Measurements from ENCODE around the gene C7orf57.
"Not testable (repeated sequence)": the region's sequence is repeated elsewhere in the genome, so short reads cannot be mapped to it uniquely, and the experiment has no call there.

C7orf57 gene

DNA sequence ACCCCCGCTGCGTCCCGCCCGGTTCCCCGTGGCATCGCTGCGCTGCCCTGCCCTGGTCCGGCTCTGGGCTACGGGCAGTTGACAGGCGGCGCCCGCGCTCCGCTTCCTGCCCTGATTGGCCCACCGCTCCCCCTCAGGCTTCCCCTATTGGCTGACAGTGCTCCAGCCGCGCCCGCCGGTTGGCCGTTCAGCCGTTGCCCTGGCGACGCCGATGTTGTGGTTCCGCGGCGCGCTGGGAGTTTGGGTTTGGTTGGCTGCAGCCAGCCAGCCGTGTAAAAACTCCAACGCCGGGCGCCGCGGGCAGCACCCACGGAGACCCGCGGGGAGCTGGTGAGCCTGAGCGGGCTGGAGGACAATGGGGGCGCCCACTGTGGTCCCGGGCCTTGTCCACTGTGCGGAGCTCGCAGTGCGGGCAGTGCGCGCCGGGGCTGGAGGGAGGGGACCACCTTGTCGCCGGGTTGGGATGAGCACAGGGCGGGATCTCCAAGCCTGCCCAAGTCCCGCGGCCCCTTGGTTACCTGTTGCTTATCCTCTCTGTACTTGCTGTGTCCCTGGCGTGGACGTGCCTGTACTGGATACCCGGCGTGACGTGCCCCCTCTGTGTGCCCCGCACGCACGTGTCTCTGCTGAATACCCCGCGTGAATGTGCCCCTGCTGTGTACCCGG lies at the start of gene C7orf57:
Gene C7orf57, plus strand, starts transcription at position 243 of the 666 bp plus-strand sequence. CDS start 766 bp downstream, outside the sequence.
- DNase-seq = no peak

DNA sequence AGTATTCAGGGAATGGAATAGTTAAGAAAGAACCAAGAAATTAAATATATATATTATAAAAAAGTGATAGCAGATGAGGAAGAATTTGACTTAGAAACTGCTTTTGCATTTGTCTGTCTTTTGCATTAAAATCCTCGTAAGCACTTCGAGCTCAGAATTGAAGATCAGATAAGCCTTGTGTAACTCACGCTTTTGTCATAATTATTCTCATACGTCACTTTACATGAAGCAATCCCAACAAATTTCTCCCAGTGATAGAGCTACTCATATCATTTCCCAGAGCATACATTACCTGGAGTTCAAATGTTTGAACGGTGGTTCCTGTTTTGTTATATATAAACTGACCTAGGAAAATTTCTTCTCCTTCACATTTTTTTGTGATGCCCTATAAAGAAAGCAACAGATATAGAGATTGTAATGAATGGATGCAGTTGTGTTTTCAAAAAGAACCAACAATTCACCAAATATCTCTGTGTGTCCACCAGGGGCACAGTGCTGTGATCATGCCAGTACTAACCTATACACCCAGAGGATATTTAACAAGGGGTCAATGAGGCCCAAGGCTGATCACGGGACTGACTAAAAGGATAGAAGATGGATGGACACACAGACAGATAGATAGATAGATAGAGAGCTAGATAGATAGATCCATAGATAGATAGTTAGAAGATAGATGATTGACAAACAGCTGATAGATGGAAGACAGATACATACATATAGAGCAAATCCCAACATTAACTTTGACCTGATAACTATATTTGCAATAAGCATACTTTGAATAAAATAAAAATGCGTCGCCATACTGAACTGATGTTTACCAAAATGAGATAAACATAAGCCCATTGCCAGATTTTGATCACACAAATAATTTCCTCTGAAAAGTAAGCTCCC lies 46.6 kb upstream of the C7orf57 start:
- DNase-seq = peak; percentile 15

DNA sequence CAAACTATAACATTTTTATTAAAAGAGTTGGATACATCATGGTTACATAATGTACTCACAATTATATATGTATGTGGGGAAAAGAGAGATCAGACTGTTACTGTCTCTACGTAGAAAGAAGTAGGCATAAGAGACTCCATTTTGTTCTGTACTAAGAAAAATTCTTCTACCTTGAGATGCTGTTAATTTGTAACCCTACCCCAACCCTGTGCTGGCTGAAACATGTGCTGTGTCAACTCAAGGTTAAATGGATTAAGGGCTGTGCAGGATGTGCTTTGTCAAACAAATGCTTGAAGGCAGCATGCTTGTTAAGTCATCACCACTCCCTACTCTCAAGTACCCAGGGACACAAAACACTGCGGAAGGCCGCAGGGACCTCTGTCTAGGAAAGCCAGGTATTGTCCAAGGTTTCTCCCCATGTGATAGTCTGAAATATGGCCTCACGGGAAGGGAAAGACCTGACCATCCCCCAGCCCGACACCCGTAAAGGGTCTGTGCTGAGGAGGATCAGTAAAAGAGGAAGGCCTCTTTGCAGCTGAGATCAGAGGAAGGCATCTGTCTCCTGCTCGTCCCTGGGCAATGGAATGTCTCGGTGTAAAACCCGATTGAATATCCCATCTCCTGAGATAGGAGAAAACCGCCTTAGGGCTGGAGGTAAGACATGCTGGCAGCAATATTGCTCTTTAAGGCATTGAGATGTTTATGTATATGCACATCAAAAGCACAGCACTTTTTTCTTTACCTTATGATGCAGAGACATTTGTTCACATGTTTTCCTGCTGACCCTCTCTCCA lies 45.5 kb upstream of the C7orf57 start:
- DNase-seq = not testable (repeated sequence)

DNA sequence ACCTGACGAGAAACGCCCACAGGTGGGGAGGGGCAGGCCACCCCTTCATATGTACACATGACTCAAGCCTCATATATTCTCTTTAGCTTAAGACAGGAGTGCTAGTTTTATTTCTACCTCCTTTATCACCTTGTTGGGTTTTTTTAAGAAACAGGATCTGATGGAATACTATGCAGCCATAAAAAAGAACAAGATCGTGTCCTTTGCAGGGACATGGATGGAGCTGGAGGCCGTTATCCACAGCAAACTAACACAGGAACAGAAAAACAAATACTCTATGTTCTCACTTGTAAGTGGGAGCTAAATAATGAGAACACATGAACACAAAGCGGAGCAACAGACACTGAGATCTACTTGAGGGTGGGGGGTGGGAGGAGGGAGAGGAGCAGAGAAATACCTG lies 44.8 kb upstream of the C7orf57 start:
- no peak for DNase-seq

DNA sequence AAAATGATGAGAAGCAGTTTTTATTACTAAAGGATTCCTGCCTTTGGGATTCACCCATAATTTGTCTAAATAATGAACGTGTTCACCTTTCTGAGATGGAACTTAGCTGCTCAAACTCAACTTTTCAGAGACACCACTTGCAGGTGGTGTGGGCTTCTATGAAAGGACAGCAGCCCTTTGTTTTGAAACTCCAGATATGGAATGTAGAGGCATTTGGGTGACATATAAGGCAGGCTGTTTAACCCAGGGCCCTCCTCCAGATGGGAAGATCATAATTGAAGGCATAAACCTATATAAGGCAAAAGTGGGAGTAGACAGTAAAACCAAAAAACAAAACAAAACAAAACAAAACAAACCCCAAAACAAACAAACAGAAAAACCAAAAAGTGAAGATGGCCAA lies 44.1 kb upstream of the C7orf57 start:
- peak; percentile 33 for DNase-seq

DNA sequence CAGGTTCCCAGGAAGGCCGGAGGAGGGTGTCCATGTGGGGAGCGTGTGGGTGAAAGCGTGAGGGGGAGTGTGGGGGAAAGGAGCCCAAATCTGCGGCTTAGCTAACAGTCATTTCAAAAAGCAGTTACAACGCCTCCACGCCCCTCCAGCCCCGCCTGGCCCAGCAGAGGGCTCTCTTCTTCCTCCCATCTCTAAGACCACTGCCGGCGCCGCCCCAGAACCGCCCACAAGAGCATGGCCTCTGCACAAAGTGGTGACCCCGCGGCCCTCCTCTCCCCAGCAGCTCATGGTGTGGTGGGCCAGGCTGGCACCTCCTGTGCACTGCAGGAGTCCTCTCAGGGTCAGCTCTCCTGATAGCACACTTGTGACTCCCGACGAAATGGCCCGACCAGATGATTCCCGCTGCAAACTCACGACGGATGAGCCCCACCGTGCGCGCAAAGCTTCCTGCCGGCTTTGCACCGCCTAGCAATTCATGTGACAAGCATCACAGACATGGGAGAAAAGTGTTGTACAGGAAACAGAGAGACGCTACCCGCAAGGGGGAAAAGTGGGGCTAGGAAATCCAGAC lies 43.5 kb upstream of the C7orf57 start:
- peak; percentile 87 for DNase-seq

DNA sequence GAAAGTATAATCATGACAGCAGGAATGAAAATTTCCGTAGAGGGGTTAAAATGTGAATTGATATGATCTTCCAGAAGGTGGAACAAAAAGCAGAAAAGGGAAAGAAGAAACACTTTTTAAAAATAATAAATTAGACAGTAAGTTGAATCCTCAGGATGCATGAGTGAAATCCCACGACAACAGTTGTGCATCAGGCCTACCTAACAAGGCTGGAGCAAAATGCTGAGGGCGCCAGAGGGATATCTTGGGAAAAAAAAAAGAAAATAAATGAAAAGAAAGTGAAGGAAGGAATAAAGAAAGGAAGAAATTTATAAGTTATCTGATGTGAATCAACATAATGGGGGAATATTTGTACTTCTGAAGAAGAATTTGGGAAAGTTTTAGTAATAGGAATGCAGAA lies 42.9 kb upstream of the C7orf57 start:
- DNase-seq = no peak

DNA sequence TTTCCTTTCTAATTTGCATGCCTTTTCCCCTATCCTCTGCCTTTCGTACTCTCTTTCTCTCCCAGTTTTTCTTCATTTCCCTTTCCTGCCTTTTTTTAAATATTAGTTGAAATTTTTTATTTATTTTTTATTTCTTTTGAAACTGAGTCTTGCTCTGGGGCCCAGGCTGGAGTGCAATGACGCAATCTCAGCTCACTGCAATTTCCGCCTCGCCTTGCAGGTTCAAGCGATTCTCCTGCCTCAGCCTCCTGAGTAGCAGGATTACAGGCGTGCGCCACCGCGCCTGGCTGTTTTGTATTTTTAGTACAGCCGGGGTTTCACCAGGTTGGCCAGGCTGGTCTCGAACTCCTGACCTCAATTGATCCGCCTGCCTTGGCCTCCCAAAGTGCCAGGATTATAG lies 35.9 kb upstream of the C7orf57 start:
- no peak for DNase-seq

DNA sequence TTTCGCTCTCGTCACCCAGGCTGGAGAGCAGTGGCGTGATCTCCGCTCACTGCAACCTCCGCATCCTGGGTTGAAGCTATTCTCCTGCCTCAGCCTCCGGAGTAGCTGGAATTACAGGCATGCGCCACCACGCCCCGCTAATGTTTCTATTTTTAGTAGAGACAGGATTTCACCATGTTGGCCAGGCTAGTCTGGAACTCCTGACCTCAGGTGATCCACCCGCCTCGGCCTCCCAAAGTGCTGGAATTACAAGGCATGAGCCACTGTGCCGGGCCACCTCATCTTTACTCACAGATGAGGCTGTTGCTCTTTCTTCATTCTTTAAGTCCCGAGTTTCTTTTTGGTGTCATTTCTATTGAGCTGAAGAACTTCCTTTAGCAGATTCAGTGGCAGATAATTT lies 35.2 kb upstream of the C7orf57 start:
- DNase-seq = not testable (repeated sequence)

DNA sequence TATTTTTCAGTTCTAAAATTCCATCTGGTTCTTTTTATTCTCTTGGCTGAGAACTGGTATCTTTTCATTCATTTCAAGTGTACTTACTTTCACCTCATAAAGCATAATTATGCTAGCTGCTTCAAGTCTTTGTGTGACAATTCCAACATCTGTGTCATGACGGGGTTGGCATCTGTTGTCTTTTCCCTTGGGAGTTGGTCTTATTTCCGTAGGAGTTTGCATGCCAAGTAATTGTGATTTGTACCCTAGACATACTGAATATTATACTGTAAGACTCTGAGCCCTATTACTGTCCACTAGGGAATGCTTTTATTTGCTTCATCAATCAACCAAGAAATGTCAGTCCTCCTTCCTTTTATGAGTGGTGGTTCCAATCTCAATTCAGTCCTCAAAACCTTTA lies 31.3 kb upstream of the C7orf57 start:
- no peak for DNase-seq

DNA sequence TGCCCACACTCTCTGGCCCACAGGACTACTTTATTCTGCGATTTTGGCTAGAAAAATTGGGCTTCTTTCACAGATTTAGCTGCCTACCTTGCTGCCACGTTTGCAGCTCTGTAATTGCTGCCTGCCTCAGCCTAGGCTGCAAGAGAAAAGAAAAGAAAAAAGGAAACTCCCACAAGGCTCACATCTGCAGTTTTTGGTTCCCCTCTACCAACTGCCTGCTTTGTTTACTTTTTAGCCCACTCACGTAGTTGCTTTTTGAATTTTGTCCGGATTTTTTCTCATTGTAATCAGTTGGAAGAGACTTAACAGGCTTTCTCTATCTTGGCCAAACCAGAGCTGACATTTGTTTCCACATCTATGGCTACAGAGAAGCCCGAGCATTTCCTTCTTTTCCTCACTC lies 30.7 kb upstream of the C7orf57 start:
- DNase-seq = no peak

DNA sequence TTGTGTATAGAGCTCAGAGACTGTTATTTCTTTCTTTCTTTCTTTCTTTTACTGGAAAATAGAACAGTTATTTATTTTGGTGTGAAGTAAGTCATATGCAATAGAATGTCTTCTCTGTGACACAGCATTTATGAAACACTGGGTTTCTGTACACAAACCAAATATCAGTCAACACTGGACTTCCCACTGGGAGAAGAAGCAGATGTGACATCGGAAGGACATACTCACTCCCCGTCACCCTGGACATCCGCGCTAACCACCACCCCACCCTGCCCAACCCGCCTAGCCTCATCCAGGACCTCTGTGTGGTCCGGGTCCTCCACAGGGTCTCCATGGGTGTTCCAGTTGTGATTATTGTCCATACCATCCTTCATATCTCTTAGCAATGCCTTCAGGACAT lies 28.5 kb upstream of the C7orf57 start:
- DNase-seq = no peak

DNA sequence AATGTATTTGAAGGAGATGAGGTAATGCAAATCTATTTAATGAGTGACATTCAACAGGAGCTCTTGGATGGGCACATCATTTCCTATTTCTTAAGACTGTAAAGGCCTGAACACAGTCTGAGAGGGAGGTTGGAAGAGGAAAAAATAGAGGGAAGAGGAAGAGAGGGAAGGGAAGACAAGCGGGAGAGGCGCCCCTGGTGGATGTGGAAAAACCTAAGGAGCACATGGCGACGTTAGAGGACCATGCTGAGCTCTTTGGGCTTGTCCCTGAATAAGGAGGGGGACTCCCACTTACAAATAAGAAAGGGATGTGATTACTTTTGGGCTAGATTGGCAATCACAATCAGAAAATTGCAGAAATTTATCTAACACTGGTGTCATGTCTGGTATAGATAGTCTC lies 26.1 kb upstream of the C7orf57 start:
- DNase-seq = no peak

DNA sequence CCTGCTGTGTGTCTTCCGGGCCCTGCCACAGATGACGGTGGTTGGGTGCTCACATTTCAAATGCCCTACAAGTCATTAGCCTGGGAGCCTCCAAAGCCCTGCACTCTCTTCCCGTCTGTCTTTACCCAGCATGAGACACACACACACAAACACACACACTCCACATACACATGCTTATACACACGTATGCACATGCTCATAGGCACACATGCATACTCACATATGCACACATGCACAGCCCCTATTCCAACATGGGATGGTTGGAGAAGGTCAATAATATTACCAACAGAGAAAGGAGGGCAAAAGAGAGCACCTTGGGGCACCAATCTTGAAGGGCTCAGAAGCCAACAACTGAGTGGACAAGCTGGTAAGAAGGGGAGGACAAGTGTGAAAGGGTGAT lies 25.4 kb upstream of the C7orf57 start:
- no peak for DNase-seq

DNA sequence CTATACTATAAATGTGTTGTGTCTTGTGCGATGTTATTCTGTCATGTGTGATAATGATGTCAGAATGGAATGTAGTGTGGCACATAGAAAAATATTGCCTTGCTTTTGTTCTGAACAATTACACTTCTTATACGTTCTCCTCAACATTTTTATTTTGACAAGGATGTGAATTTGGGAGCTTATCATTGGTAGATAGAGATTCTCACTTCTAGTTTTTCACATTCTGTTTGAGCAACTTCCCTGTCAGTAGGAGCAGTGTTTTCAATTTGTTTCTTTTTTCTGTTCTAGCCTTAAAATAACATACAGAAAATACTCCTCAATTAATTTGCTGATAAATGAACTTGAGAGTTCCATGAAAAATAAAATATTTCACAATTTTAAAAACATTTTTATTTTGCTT lies 24.0 kb upstream of the C7orf57 start:
- no peak for DNase-seq

DNA sequence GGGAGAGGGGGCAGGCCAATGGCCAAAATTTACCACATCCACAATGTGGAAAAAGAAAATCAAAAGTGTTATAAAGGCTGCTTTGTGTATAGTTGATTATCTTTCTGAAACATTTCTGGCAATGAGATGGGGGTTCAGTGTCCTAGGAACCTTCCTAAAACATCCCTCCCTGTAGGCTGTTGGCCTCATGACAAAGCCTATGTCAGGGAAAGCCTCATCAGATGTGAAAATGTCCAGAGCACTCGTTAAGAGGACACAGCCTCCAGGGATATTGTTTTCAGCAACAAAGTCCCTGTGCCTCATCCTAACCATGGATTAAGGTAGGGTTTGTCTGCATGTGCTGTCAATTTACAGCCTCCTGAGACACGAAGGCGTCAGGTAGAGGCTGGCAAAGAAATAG lies 23.4 kb upstream of the C7orf57 start:
- no peak for DNase-seq

DNA sequence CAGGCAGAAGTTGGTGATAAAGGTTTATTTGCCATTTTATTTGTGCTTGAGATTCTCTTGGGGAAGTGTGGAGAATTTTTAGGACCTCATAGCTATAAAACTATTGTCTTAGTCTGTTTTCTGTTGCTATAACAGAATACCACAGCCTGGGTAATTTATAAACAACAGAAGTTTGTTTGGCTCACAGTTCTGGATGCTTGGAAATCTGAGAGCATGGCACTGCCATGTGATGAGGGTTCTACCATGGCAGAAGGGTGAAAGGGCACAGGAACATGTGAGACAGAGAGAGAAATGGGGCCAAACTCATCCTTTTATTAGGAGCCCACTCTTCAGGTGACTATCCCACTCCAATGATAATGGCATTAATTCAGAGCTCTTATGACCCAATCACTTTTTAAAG lies 18.7 kb upstream of the C7orf57 start:
- DNase-seq = no peak

DNA sequence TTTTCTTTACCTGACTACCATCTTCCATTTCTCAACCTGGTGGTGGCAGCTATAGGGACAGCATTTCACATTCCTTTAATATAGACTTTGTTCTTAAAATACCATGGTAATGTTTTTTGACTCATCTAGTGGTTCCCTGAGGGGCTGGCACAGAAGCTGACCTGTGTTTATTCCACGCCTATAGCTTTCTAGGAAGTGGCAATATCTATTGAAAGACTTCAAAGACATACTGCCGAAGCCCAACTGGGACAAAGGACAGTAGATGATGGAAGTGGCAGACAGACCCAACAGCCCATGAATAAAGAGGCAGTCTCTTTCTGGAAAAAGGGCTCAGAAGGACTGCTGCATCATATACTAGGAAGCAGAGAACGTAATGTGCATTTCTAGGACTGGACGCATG lies 17.7 kb upstream of the C7orf57 start:
- no peak for DNase-seq

DNA sequence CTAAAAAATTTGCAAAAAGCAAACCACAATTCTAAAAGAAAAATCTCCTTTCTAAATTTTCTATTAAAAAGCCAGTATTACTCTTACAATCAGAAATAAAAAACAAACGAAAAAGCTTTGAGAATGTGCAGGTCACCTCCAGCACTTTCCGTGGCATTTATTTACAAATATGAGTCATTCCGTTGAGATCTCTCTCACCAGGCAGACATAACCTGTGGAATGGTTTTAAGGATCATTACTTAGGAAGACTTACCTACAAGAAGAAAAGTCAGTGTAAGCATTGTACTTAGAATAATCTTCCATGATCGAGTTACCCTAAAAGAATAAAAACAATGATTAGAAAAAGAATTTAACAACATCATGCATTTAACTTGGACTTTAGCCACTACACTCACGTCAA lies 9.7 kb upstream of the C7orf57 start:
- no peak for DNase-seq

DNA sequence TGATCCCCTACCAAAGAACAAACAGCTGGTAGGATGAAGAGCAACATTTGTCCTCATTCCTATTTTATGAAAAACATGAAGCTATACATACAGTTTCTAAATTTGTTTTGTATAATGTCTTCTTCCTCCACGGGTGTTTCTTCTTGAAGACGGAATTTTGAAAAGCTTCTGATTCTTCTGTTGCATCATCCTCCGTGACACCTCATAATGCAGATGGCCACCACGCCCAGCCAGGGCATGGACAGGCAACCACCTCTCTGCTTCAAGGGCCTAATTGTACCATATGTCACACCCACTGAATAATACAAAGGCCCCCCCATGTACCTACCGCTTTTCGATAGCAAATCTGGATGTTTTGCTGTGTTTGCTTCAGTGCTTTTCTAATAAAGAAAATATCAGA lies 6.4 kb upstream of the C7orf57 start, which contains the start of gene SUN3:
Gene SUN3, minus strand, starts transcription at position 170 of the 400 bp plus-strand sequence. Its CDS starts 169 bp downstream, at position 1.
- DNase-seq = peak; percentile 3

DNA sequence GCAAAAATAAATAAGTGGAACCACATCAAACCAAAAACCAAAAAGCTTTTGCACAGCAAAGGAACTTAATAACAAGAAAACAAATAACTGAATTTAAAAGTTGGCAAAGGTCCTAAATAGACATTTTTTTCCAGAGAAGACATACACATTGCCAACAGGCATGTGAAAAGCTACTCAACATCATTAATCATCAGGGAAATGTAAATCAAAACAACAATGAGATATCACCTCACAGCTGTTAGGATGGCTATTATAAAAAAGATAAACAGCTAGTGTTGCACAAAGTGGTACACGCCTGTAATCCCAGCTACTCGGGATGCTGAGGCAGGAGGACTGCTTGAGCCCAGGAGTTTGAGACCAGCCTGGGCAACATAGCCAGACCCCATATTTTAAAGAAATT lies 4.2 kb upstream of the C7orf57 start:
- DNase-seq = no peak

DNA sequence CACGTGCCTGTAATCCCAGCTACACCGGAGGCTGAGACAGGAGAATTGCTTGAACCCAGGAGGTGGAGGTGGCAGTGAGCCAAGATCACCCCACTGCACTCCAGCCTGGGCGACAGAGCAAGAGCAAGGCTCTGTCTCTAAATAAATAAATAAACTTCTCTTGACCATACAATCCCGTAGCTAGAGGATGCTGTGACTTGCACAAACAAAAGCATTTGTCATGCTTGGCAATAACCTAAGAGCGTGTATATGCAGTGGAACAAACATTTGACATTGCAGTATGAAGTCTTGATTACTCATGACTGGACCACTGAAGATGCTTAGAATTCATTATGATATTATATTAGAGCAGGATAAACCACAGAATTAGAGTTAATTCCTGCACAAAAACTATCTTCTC lies 1.4 kb upstream of the C7orf57 start:
- no peak for DNase-seq

DNA sequence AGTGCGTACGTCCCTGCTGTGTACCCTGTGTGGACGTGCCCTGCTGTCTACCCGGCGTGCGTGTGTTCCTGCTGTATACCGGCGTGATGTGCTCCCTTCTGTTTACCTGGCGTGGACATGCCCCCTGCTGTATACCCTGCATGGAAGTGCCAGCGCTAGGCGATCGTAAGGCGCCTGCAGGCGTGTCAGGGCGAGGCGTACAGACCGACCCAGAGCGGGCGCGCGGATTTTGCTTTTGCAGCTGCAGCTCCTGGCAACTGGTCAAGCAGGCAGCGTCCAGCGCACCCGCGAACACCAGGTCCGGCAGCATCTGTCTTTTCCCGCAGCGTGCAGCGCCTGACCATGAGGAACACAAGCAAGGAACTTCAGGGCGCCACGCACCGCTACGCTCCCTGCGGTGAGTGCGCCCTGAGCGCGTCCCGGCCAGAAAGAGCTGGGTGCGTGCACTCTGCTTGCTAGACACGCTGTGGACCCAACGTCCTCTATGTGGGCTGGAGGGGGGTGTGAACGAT lies 680 bp downstream of the C7orf57 start:
- no peak for DNase-seq

Measured in OCI-M1 (cell line).